HepG2 (cell line): ENCODE results near the gene LPO.

Source experiments
- CTCF ChIP-seq: sonication (generic); formaldehyde crosslinking; IDR thresholded peaks from 2 replicates; pipeline ENCODE4 v1.5.0; 2020; ENCODE audit warnings: mild to moderate bottlenecking, missing genetic modification reagents, moderate library complexity
- MXD1 ChIP-seq: sonication (generic); formaldehyde crosslinking; IDR thresholded peaks from 2 replicates; pipeline ENCODE4 v1.4.0; 2020; ENCODE audit warnings: mild to moderate bottlenecking, missing genetic modification reagents

- TF ChIP-seq CTCF (CRISPR knock-in tag) (no peak), MXD1 (CRISPR knock-in tag) (no peak)
Measured at GRCh38 chr17:58310511-58311428, 72.4 kb downstream of the LPO start.
